Measurements from ENCODE around the gene SEZ6L2.

Gene SEZ6L2

DNA sequence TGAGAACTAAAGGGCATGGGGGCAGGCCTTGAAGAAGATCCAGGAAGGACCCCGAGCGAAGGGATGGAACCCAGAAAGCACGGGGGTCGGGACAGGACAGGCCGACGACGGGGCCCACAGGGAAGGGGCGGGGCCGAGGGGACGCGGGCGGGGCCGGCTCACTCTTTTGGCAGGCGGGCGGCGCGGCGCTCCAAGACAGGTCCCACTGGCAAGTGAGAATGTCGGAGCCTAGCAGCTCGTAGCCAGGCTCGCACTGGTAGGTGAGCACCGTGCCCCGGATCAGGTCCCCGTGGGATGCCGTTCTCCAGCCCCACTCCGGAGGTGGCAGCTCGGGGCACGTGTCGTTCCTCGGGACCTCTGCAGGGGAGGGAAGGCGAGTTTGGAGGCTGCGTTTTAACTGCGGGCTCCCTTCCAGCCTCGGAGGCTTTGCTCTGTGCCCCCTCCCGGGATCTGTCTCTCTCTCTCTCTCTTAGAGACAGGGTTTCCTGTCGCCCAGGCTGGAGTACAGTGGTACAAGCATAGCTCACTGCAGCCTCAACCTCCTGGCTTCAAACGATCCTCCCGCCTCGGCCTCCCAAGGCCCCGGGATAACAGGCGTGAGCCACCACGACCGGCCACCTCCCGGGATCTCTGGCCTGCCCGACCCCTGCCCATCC lies 22.6 kb downstream of the SEZ6L2 start:
- Histone ChIP-seq H3K27ac (ENCODE audit: extremely low read depth, low read depth, low read length) (no peak overlapping the region), H3K4me3 (ENCODE audit: low read depth, low read length) (no peak overlapping the region), H3K4me1 (ENCODE audit: control insufficient read depth, insufficient read depth, low read length) (no peaks in the 10 kb centered on the region), H3K36me3 (ENCODE audit: control insufficient read depth in 2 of 2, insufficient read depth in 1 of 2, low read length in 2 of 2) (peaks cover 0 to 4% of the 10 kb centered on the region in 2 experiments; a peak in 1 of 3 replicates), H3K9me3 (ENCODE audit: control insufficient read depth, insufficient read depth, low read depth, low read length) (no peaks in the 10 kb centered on the region)
- no peak for TF ChIP-seq HOXC10 (CRISPR knock-in tag; IDR thresholded peaks at IDR 0.05)
- no peak for TF ChIP-seq ZNF510 (tag by site-specific recombination; IDR thresholded peaks at IDR 0.05; ENCODE audit: insufficient replicate concordance)
- no peak for TF ChIP-seq ZNF311 (tag by site-specific recombination; IDR thresholded peaks at IDR 0.05; ENCODE audit: borderline replicate concordance)
- no peak for TF ChIP-seq ZNF155 (tag by site-specific recombination; IDR thresholded peaks at IDR 0.05)
- TF ChIP-seq, protein P1, sequence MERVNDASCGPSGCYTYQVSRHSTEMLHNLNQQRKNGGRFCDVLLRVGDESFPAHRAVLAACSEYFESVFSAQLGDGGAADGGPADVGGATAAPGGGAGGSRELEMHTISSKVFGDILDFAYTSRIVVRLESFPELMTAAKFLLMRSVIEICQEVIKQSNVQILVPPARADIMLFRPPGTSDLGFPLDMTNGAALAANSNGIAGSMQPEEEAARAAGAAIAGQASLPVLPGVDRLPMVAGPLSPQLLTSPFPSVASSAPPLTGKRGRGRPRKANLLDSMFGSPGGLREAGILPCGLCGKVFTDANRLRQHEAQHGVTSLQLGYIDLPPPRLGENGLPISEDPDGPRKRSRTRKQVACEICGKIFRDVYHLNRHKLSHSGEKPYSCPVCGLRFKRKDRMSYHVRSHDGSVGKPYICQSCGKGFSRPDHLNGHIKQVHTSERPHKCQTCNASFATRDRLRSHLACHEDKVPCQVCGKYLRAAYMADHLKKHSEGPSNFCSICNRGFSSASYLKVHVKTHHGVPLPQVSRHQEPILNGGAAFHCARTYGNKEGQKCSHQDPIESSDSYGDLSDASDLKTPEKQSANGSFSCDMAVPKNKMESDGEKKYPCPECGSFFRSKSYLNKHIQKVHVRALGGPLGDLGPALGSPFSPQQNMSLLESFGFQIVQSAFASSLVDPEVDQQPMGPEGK (tag by site-specific recombination; IDR thresholded peaks at IDR 0.05): no peak
- TF ChIP-seq ZNF544 (tag by site-specific recombination; IDR thresholded peaks at IDR 0.05): no peak
- TF ChIP-seq ZNF274 (IDR thresholded peaks at IDR 0.05; ENCODE audit: low read length): no peak
- no peak for TF ChIP-seq ZNF274 (tag by site-specific recombination; IDR thresholded peaks at IDR 0.05; ENCODE audit: borderline replicate concordance)
- TF ChIP-seq ZNF112 (tag by site-specific recombination; IDR thresholded peaks at IDR 0.05): no peak
- no peak for TF ChIP-seq ZNF169 (tag by site-specific recombination; IDR thresholded peaks at IDR 0.05)
- TF ChIP-seq ZFP41 (tag by site-specific recombination; IDR thresholded peaks at IDR 0.05; ENCODE audit: borderline replicate concordance): no peak
- TF ChIP-seq ZNF560 (tag by site-specific recombination; IDR thresholded peaks at IDR 0.05; ENCODE audit: borderline replicate concordance): no peak
- no peak for TF ChIP-seq ZNF501 (tag by site-specific recombination; IDR thresholded peaks at IDR 0.05)
- TF ChIP-seq ZNF785 (tag by site-specific recombination; IDR thresholded peaks at IDR 0.05): no peak
- CTCF ChIA-PET: interaction anchor here (0.7 to 1.8 kb wide), 5 partner anchors 12 to 72 kb away, joined by 3 to 9 read pairs (median 5); partner anchors contain the start of gene CDIPT
- POLR2A ChIA-PET: interaction anchor here (1.8 kb wide), 1 partner anchor 9 kb away, joined by 7 read pairs; no protein-coding TSS in a partner anchor

DNA sequence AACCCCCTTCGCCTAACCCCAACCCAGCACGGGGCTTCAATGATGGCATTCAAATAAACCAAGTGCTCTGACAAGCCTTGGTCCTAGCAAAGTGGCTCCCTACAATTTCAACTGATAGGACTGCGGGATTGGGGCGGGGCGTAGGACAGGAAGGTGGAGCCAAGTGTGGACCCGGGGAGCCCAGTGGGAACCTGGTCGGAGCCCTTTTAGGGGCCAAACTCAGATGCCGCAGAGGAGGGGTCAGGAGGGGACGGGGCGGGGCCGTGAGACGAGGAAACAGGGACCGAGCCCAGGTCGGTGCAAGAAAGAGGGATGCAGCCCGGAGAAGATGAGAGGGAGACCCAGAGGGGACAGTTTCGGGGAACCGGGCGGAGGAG lies 23.1 kb downstream of the SEZ6L2 start:
- CTCF ChIA-PET: interaction anchor here (0.7 to 1.2 kb wide), 2 partner anchors 12 to 13 kb away, joined by 3 to 4 read pairs; partner anchors contain the start of gene CDIPT
- Histone ChIP-seq H3K27ac (ENCODE audit: extremely low read depth, low read depth, low read length) (no peak overlapping the region), H3K9me3 (ENCODE audit: control insufficient read depth, insufficient read depth, low read depth, low read length) (no peaks in the 10 kb centered on the region), H3K4me3 (ENCODE audit: low read depth, low read length) (no peak overlapping the region), H3K36me3 (ENCODE audit: control insufficient read depth in 2 of 2, insufficient read depth in 1 of 2, low read length in 2 of 2) (peaks cover 0 to 4% of the 10 kb centered on the region in 2 experiments; a peak in 1 of 3 replicates), H3K4me1 (ENCODE audit: control insufficient read depth, insufficient read depth, low read length) (no peaks in the 10 kb centered on the region)
- TF ChIP-seq ZNF146 (tag by site-specific recombination; IDR thresholded peaks at IDR 0.05): no peak
- POLR2A ChIA-PET: interaction anchor here (1.8 kb wide), 1 partner anchor 8 kb away, joined by 7 read pairs; no protein-coding TSS in a partner anchor

DNA sequence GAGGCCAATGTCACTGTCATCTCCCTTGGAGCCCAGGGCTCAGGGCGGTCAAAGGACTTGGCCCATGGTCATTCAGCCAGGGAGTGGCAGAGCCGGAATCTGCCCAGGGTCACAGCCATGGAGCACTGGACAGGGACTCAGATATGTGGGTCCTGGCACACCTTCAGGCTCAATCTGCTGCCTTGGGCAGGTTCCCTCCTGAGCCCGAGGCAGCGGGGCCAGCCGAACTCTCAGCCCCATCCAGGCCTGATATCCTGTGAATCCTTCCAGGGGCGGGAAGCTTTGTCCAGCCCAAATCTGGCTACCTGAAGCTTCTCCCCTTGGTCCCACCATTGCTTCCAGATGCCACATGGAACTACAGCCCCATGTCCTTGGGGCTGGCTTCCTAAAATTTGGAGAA lies 24.1 kb downstream of the SEZ6L2 start:
- TF ChIP-seq, protein P2, sequence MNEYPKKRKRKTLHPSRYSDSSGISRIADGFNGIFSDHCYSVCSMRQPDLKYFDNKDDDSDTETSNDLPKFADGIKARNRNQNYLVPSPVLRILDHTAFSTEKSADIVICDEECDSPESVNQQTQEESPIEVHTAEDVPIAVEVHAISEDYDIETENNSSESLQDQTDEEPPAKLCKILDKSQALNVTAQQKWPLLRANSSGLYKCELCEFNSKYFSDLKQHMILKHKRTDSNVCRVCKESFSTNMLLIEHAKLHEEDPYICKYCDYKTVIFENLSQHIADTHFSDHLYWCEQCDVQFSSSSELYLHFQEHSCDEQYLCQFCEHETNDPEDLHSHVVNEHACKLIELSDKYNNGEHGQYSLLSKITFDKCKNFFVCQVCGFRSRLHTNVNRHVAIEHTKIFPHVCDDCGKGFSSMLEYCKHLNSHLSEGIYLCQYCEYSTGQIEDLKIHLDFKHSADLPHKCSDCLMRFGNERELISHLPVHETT (tag by site-specific recombination; IDR thresholded peaks at IDR 0.05): no peak
- TF ChIP-seq, protein P3, sequence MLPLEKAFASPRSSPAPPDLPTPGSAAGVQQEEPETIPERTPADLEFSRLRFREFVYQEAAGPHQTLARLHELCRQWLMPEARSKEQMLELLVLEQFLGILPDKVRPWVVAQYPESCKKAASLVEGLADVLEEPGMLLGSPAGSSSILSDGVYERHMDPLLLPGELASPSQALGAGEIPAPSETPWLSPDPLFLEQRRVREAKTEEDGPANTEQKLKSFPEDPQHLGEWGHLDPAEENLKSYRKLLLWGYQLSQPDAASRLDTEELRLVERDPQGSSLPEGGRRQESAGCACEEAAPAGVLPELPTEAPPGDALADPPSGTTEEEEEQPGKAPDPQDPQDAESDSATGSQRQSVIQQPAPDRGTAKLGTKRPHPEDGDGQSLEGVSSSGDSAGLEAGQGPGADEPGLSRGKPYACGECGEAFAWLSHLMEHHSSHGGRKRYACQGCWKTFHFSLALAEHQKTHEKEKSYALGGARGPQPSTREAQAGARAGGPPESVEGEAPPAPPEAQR (tag by site-specific recombination; IDR thresholded peaks at IDR 0.05): no peak
- TF ChIP-seq MZF1 (tag by site-specific recombination; IDR thresholded peaks at IDR 0.05; ENCODE audit: borderline replicate concordance) (no peak), ZNF140 (tag by site-specific recombination; IDR thresholded peaks at IDR 0.05) (no peak), ZNF416 (tag by site-specific recombination; IDR thresholded peaks at IDR 0.05) (no peak), ZBTB7A (tag by site-specific recombination; IDR thresholded peaks at IDR 0.05; ENCODE audit: low read depth) (no peak)
- ChIA-PET CTCF (interaction anchor here (0.6 to 1.1 kb wide), 2 partner anchors 27 to 121 kb away, joined by 4 read pairs; no protein-coding TSS in a partner anchor), POLR2A (no interaction called here)
- Histone ChIP-seq H3K4me1 (ENCODE audit: control insufficient read depth, insufficient read depth, low read length) (no peaks in the 10 kb centered on the region), H3K27ac (ENCODE audit: extremely low read depth, low read depth, low read length) (no peak overlapping the region), H3K36me3 (ENCODE audit: control insufficient read depth in 2 of 2, insufficient read depth in 1 of 2, low read length in 2 of 2) (peaks cover 0 to 4% of the 10 kb centered on the region in 2 experiments; a peak in 1 of 3 replicates), H3K4me3 (ENCODE audit: low read depth, low read length) (no peak overlapping the region), H3K9me3 (ENCODE audit: control insufficient read depth, insufficient read depth, low read depth, low read length) (no peaks in the 10 kb centered on the region)
